GM19463 (cell line): ENCODE measurements around the gene SIK2.
"Not testable (repeated sequence)": the region's sequence is repeated elsewhere in the genome, so short reads cannot be mapped to it uniquely, and the experiment has no call there.

Source experiments
- ATAC-seq: cut with Tn5 transposase; IDR thresholded peaks from one replicate; pipeline ENCODE4 v1.9.1; 2021; ENCODE audit warnings: mild to moderate bottlenecking, moderate library complexity; ENCODE audit not compliant: unreplicated experiment

SIK2 gene

GRCh38 chr11:111620518-111620917 is 18.3 kb downstream of the SIK2 start:
- no peak for ATAC-seq

- ATAC-seq, result peak; percentile 99
These were observed 21.3 kb downstream of the SIK2 start for GRCh38 chr11:111623527-111624030.

GRCh38 chr11:111624608-111625007 is 22.4 kb downstream of the SIK2 start:
- ATAC-seq, result no peak

GRCh38 chr11:111627591-111627990 is 25.3 kb downstream of the SIK2 start:
- ATAC-seq, result no peak

GRCh38 chr11:111629499-111629898 is 27.2 kb downstream of the SIK2 start:
- ATAC-seq, result no peak

DNA sequence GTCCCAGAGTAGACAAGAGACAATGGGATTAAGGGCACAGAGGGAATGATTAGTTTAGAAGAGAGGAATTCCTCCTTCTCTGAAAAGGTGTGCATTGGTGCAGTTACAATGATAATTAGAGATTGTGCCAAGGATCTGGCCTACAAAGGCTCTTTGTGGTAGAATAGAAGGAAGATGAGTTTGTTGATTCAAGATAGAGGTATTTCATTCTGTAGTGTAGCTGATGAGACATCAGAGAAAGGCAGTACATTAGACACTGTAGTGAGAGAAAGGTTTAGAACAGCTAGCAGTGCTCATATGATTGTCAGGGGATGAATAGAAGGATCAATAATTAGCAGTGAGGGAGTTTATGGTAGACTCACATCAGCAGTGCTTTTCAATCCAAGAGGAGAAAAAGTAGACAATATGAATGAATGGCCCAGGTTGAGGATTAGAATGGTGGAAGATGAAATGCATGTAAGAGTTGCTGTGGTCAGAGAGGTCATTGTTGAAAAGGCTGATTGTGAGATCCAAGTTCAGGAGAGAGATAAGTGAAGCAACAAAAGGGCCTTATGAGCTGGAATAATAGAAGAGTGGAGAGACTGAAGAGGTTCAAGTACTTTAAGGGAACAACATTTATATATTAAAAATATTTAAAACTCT is 28.9 kb downstream of the SIK2 start:
- no peak for ATAC-seq

GRCh38 chr11:111631666-111632039 is 29.4 kb downstream of the SIK2 start:
- ATAC-seq, result no peak

GRCh38 chr11:111632516-111633220 is 30.4 kb downstream of the SIK2 start:
- no peak for ATAC-seq

DNA sequence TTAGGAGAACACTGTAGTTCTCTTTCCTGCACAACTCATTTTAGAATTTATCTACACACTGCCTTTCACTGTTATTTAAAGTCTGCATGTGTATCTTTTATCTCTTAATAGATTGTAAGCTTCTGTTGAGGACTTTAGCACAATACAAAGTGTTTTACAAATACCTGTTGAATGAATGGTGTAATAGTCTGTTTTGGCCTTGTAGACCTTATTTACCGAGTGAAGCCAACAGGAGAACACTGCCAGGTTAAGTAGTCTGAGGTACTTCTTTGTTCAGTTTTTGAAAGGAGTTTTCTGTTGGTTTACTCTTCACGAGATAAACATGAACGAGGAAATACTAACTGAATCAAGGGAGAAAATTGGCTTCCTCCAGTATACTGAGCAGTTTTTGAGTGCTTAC is 31.0 kb downstream of the SIK2 start:
- no peak for ATAC-seq

- ATAC-seq, result peak; percentile 51
These were observed 31.6 kb downstream of the SIK2 start for GRCh38 chr11:111633756-111634362.

DNA sequence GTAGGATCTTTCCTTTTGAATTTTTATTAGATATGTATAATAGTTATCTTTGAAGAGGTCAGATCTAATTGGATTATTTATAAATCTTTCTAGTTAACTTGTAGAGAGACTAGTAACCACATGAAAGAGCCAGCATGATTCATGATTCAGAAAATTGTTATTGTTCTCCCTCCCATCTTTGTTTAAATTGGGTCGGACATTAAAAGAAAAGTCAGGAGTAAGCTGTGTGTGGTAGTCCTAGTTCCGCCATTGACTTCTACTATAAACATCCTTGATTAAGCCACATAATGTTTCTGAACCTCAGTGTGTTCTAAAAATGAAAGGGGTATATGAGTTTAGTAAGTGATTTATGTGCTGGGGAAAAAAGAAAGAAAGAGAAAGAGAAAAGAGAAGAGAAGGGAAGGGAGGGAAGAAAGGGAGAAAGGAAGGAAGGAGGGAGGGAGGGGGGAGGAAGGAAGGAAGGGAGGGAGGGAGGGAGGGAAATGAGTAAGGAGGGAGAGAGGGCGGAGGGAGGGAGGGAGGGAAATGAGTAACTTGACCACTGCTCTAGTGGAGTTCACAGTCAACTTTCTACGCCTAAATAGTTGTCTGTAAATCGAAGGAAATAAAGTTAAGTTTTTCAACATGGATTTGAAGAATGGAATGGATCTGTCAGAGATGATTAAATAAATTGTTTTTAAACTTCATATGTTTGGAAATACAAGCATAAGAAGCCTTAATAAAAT is 32.9 kb downstream of the SIK2 start:
- ATAC-seq, result no peak

GRCh38 chr11:111635706-111636045 is 33.4 kb downstream of the SIK2 start:
- no peak for ATAC-seq

- no peak for ATAC-seq
These were observed 35.6 kb downstream of the SIK2 start for GRCh38 chr11:111637885-111638284.

GRCh38 chr11:111639226-111639925 is 37.1 kb downstream of the SIK2 start:
- no peak for ATAC-seq

DNA sequence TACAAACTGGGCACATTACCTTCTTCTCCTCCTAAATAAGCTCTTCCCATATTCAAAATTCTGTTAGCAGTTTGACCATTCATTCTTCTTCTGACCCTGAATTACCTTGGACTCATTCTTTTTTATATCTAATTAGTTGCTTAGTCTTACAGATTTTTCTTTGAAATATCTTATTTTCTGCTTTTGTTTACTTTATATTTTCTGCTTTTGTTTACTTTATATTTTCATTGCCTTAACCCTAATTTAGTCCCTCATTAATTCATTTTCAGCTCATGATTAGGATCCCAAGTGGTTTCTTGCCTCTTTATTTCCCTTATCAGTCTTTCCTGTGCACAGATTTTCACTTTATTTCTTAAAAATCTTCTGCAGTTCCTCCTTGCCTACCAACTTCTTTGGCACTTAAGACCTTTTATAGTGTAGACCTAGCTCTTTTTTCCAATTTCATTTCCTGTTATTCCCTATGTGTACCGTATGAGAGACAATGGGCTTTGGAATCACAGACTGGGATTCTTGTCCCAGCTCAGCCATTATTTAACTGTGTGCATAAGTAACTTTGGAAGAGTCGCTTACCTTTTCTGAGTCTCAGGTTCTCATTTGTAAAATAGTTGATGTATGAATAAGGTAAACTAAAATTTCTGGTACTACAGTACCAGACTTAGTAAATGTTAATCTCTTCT is 39.2 kb downstream of the SIK2 start:
- no peak for ATAC-seq

- ATAC-seq, result no peak
These were observed 40.3 kb downstream of the SIK2 start for GRCh38 chr11:111642542-111642941.

- ATAC-seq, result no peak
These were observed 42.7 kb downstream of the SIK2 start for GRCh38 chr11:111644922-111645321.

- ATAC-seq, result no peak
These were observed 43.5 kb downstream of the SIK2 start for GRCh38 chr11:111645657-111646316.

DNA sequence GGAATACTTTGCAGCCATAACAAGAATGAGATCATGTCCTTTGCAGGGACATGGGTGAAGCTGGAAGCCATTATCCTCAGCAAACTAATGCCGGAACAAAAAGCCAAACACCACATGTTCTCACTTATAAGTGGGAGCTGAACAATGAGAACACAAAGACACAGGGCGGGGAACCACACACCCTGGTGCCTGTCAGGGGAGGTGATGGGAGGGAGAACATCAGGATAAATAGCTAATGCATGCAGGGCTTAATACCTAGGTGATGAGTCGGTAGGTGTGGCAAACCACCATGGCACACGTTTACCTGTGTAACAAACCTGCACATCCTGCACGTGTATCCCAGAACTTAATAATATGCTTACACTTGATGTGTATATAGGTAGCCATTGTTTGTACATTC is 49.1 kb downstream of the SIK2 start:
- ATAC-seq, result not testable (repeated sequence)

- no peak for ATAC-seq
These were observed 49.9 kb downstream of the SIK2 start for GRCh38 chr11:111652184-111652583.
